ENCODE measurements around the gene NANOG. TPM values are rescaled to one million over a fixed set of nuclear protein-coding genes. Genes with fewer than 3 reads are reported as not detected.
A peak's percentile ranks its signal among the peaks of the same experiment; 100 is the strongest.
"Not testable (repeated sequence)": the region's sequence is repeated elsewhere in the genome, so short reads cannot be mapped to it uniquely, and the experiment has no call there.

The NANOG gene
- polyA plus RNA-seq, 2 of the 4 experiments (the other 2 are of a cell fraction), result not detected

- H3K9me3 ChIP-seq; H3K4me2 ChIP-seq; CTCF ChIA-PET; DNase-seq (ENCODE audit: low read depth in 1 of 2, low spot score in 1 of 2); H3K4me3 ChIP-seq; H3K27ac ChIP-seq; POLR2A ChIA-PET; ATAC-seq; FAIRE-seq; H3K4me1 ChIP-seq: not testable (repeated sequence)
- 65% methylated on average over 4 of the region's 4 CpGs for WGBS (ENCODE audit: missing lambda C conversion rate)
- peak; percentile 87 for TF ChIP-seq MAFK (IDR thresholded peaks at IDR 0.05; ENCODE audit: partially characterized antibody)
Observed at GRCh38 chr12:7829737-7830136, 40.5 kb downstream of the NANOG start.

GRCh38 chr12:7832059-7832696 is 43.0 kb downstream of the NANOG start:
- WGBS (ENCODE audit: missing lambda C conversion rate), result 36% methylated on average over 6 of the region's 6 CpGs
- DNase-seq (ENCODE audit: low read depth in 1 of 2, low spot score in 1 of 2) (peak; percentile 69 to 83), ATAC-seq (peak; percentile 93 to 96), FAIRE-seq (no peak)
- POLR2A ChIA-PET, result interaction anchor here (0.6 kb wide), 1 partner anchor 195 kb away, joined by 3 read pairs; no protein-coding TSS in a partner anchor
- H3K4me2 ChIP-seq, result peak overlapping the region; percentile 24; the same call in 1 of the 3 replicates
- CTCF ChIA-PET, result interaction anchor here (0.6 to 3.3 kb wide), 20 partner anchors 10 to 788 kb away, joined by 3 to 14 read pairs (median 3); partner anchors contain the start of gene APOBEC1
- TF ChIP-seq RAD21 (conservative IDR thresholded peaks at IDR 0.05 in 1 of 2, IDR thresholded peaks at IDR 0.05 in 1 of 2) (peak; percentile 56 to 59), JUN (IDR thresholded peaks at IDR 0.05) (no peak), PHF8 (IDR thresholded peaks at IDR 0.05; ENCODE audit: borderline replicate concordance, low read depth) (no peak), ZNF302 (CRISPR knock-in tag; IDR thresholded peaks at IDR 0.05) (no peak), RNF2 (IDR thresholded peaks at IDR 0.05; ENCODE audit: borderline replicate concordance, low read depth) (no peak), ZC3H11A (IDR thresholded peaks at IDR 0.05) (no peak), SMC3 (IDR thresholded peaks at IDR 0.05) (peak; percentile 56)
- TF ChIP-seq, protein P1, sequence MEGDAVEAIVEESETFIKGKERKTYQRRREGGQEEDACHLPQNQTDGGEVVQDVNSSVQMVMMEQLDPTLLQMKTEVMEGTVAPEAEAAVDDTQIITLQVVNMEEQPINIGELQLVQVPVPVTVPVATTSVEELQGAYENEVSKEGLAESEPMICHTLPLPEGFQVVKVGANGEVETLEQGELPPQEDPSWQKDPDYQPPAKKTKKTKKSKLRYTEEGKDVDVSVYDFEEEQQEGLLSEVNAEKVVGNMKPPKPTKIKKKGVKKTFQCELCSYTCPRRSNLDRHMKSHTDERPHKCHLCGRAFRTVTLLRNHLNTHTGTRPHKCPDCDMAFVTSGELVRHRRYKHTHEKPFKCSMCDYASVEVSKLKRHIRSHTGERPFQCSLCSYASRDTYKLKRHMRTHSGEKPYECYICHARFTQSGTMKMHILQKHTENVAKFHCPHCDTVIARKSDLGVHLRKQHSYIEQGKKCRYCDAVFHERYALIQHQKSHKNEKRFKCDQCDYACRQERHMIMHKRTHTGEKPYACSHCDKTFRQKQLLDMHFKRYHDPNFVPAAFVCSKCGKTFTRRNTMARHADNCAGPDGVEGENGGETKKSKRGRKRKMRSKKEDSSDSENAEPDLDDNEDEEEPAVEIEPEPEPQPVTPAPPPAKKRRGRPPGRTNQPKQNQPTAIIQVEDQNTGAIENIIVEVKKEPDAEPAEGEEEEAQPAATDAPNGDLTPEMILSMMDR (IDR thresholded peaks at IDR 0.05), result peak; percentile 67
- TF ChIP-seq, protein P2, sequence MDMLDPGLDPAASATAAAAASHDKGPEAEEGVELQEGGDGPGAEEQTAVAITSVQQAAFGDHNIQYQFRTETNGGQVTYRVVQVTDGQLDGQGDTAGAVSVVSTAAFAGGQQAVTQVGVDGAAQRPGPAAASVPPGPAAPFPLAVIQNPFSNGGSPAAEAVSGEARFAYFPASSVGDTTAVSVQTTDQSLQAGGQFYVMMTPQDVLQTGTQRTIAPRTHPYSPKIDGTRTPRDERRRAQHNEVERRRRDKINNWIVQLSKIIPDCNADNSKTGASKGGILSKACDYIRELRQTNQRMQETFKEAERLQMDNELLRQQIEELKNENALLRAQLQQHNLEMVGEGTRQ (IDR thresholded peaks at IDR 0.05), result no peak
- H3K4me3 ChIP-seq, result no peak overlapping the region
- H3K9me3 ChIP-seq, result no peaks in the 10 kb centered on the region
- no peak overlapping the region for H3K27ac ChIP-seq
- no peaks in the 10 kb centered on the region for H3K4me1 ChIP-seq

DNA sequence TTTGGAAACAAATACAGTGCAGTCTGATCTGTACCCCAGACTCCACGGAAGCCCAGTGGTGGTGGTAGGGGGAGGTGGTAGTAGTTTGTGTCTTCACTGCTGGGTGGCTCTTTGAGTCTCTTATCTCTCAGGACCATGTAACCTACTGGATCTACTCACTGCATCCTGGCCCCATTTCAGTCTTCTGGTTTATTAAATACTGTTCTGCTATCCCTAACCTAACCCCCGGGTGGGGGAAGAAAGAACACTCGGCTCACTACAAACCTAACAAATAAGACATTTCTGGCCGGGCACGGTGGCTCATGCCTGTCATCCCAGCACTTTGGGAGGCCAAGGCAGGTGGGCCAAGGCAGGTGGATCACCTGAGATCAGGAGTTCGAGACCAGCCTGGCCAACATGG is 44.0 kb downstream of the NANOG start:
- H3K9me3 ChIP-seq; H3K27ac ChIP-seq; H3K4me1 ChIP-seq; H3K4me3 ChIP-seq; POLR2A ChIA-PET; DNase-seq (ENCODE audit: low read depth in 1 of 2, low spot score in 1 of 2); H3K4me2 ChIP-seq; FAIRE-seq: not testable (repeated sequence)
- CTCF ChIA-PET, result interaction anchor here (1.1 to 3.3 kb wide), 5 partner anchors 26 to 245 kb away, joined by 3 to 14 read pairs (median 4); partner anchors contain the start of gene APOBEC1
- WGBS (ENCODE audit: missing lambda C conversion rate), result 66% methylated on average over 6 of the region's 6 CpGs
- ATAC-seq, result peak in 1 of 2 experiments; percentile 44; a peak in 2 of 6 replicates

- H3K4me3 ChIP-seq, result no peak overlapping the region
- 60% methylated on average over 4 of the region's 4 CpGs for WGBS (ENCODE audit: missing lambda C conversion rate)
- no peak for TF ChIP-seq RFX5 (IDR thresholded peaks at IDR 0.05)
- TF ChIP-seq POLR2AphosphoS2 (conservative IDR thresholded peaks at IDR 0.05; ENCODE audit: low read length), result no peak
- TF ChIP-seq ZNF302 (CRISPR knock-in tag; IDR thresholded peaks at IDR 0.05), result no peak
- TF ChIP-seq SMC3 (IDR thresholded peaks at IDR 0.05), result no peak
- no peak for TF ChIP-seq RARB (CRISPR knock-in tag; IDR thresholded peaks at IDR 0.05)
- TF ChIP-seq ELK1 (IDR thresholded peaks at IDR 0.05; ENCODE audit: low read depth, low read length), result no peak
- no peak for TF ChIP-seq NFE2L2 (conservative IDR thresholded peaks at IDR 0.05; ENCODE audit: low read length)
- no peak for TF ChIP-seq TFCP2L1 (CRISPR knock-in tag; IDR thresholded peaks at IDR 0.05)
- no peak for TF ChIP-seq JUNB (IDR thresholded peaks at IDR 0.05)
- ATAC-seq (no peak), FAIRE-seq (no peak), DNase-seq (ENCODE audit: low read depth in 1 of 2, low spot score in 1 of 2) (no peak)
- no peak overlapping the region for H3K4me2 ChIP-seq
- no peak overlapping the region for H3K27ac ChIP-seq
- no peaks in the 10 kb centered on the region for H3K4me1 ChIP-seq
- CTCF ChIA-PET, result interaction anchor here (0.6 to 1.3 kb wide), 3 partner anchors 15 to 44 kb away, joined by 3 to 4 read pairs (median 3); no protein-coding TSS in a partner anchor
- H3K9me3 ChIP-seq, result no peaks in the 10 kb centered on the region
- POLR2A ChIA-PET, result no interaction called here
Observed at GRCh38 chr12:7833831-7834230, 44.6 kb downstream of the NANOG start.

Measured in A549 (cell line).